Activated CD4-positive, alpha-beta T cell treated with anti-CD3 and anti-CD28 coated beads, Interleukin-2, amount 50 U/mL, for 16 hours (primary cell): ENCODE results near the gene ITM2B.
"Not testable (repeated sequence)": the region's sequence is repeated elsewhere in the genome, so short reads cannot be mapped to it uniquely, and the experiment has no call there.

ENCODE experiments used
- DNase-seq: peaks from one replicate; pipeline ENCODE4 v3.0.0-alpha.2; 2020

ITM2B gene

GRCh38 chr13:48233046-48233888 lies at the start of gene ITM2B:
TSS of gene ITM2B (plus strand) at chr13:48233206. CDS start at chr13:48233361, 155 bp downstream.
- peak; percentile 61 for DNase-seq

DNA sequence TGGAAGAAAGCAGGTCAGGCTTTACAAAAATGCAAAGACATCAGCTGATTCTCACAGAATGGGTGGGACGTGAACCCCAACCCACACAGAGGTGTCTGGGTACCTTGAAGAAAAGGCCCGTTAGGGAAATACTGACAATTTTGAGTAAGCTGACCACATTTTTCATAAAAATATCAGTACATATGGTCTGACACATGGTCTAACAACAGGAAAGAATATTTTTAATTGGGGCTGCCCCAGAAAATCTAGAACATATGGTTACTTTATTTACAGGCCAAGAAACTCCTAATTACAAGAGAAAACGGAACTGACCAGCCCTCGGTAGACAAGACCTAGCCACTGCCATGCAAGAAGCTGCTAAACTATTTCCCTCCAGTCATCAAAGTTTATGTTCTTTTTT lies 48.7 kb upstream of the ITM2B start:
- no peak for DNase-seq

DNA sequence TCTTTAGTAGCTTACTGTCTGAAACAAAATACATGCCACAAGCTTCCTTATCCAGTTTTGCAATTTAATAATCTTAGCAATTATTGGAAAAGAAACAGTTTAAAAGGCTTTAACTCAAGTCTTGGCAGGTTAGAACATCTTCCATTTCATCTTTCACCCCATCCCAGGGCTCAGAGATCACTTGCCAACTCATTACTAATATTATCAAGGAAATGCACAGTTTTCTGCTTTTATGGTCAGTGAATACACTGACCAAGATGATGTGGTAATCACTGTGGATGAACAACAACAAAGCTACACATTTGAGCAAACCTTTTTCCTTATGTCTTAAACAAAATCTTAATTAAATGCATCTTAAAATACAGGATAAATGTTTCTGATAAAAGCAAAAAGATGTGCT lies 48.0 kb upstream of the ITM2B start:
- no peak for DNase-seq

- no peak for DNase-seq
These were observed 46.3 kb upstream of the ITM2B start for GRCh38 chr13:48186722-48187121.

DNA sequence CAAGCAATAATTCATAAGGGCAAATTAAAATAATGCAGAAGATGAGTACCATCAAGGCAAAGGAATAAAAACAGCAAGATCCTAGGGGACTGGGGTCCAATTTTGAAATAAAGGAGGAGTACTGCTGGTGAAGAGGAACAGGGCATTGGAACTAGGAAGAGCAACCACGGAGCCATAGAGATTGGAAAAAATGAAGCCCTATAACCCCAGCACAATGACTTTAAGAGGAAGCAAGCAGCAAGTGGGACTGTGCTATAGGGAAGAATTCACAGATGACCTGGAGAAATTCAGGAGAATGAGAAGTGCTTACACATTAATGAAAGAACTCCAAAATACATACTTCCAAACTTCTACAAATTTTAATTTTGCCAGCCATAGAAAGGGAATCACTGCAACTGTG lies 44.9 kb upstream of the ITM2B start:
- no peak for DNase-seq

DNA sequence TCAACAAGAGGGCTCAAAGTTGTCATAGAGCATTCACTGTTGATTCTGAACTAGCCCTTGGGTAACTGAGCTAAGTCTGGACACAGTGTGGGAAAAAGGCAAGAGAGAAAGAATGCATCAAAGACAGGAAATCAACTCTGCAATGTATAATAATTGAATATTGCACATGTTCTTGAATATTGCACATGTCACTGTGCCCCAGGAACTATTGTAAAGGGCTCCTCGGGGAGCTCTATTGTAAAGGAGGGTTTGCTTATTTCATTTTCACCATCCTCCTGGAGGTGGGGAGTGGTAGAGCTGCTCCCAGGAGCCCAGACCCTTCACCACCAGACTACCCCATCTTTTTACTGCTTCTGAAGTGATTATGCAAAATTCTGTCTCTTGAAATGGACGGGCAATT lies 44.4 kb upstream of the ITM2B start:
- DNase-seq = no peak

DNA sequence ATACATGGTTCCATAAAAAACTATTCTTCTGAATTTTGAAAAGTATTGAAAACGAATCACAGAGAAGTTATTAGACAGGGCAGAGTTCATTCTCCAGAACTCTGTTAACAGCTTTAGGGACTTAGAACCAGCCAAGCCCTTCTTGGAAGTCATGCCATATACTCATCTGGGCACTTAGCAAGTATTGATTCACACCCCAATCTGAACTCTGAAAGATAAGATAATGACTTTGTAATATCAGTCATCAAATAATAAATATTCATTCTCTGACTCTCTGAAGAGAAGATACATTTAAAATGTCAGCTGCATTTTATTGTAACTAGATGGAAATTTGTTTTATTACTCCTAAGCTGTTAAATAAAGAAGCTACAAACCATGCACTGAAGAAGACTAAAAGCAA lies 43.8 kb upstream of the ITM2B start:
- no peak for DNase-seq

DNA sequence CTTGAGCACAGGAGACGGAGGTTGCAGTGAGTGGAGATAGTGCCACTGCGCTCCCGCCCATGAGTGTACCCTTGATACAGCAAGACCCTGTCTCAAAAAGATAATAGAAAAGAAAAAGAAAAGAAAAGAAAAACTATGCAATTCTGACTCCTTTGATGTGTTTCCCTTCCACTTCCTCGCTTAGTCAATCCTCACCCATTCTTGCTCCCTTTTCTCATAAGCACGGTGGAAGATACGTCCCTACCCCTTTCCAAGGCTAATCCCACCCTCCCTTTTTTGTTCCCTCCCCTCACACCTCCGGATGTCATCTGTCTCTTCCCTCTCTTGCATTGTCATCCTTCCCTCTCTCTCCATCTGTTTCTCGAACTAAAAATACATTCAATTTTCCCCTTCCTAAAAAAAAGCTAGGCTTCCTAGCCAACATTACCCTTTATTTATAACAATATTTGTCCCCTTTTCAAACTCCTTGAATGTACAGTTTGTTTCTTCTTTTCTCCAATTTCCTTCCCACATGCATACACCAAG lies 40.5 kb upstream of the ITM2B start:
- no peak for DNase-seq

DNA sequence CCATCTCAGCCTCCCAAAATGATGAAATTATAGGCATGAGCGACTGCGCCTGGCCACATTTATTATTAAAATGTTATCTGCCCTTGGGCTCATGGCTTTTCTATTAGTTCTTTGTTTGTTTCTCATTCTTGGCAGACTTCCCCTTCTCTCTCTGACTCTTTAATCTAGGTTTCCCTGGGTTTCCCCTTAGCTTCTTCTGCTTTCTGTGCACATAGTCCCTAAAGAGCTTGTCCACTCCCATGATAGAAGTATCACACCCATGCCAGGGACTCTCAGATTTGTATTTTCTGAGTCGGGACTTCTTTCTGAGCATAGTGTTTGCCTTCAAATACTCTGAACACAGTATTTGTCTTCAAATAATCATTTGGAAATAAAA lies 38.6 kb upstream of the ITM2B start:
- DNase-seq = no peak

- no peak for DNase-seq
These were observed 33.5 kb upstream of the ITM2B start for GRCh38 chr13:48199404-48199946.

DNA sequence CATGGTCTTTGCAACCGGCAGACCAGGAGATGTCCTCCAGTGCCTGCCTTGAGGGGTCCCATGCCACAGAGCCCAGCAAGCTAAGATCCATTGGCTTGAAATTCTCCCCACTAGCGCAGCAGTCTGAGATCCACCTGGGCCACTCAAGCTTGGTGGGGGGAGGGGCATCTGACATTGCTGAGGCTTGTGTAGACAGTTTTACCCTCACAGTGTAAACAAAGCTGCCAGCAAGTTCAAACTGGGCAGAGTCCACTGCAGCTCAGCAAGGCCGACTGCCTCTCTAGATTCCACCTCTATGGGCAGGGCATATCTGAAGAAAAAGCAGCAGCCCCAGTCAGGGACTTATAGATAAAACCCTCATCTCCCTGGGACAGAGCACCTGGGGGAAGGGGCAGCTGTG lies 32.0 kb upstream of the ITM2B start:
- DNase-seq = no peak

DNA sequence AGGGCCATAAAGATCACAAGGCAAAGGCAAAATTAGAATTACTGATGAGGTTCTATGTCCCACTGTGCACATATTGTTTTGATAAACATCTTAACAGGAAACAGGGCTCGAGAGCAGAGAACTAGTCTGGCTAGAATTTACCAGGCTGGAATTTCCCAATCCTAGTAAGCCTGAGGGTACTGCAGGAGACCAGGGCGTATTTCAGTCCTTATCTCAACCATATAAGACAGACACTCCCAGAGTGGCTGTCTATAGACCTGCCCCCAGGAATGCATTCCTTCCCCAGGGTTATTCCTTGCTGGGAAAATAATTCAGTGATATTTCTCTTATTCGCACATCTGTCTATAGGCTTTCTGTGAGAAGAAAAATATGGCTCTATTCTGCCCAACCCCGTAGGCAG lies 25.8 kb upstream of the ITM2B start:
- DNase-seq = not testable (repeated sequence)

DNA sequence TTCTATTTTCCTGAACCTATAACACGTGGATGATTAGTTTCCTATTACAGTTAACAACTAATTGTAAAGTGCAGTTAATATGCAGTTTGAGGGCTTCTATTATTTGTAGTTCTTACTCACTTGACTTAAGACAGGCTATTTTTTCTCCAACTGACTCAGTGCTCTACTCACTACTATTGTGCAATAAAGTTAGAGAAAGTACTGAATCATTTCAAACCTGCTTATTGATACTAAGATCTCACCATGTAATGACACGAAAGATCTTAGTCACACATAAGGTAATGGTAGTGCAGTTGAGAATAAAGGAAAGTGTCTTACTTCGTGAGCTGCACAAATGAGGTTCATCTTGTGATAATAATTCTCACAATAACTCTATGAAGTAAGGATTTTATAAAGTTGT lies 22.8 kb upstream of the ITM2B start:
- peak; percentile 86 for DNase-seq

GRCh38 chr13:48214519-48215121 lies 18.4 kb upstream of the ITM2B start:
- peak; percentile 35 for DNase-seq

DNA sequence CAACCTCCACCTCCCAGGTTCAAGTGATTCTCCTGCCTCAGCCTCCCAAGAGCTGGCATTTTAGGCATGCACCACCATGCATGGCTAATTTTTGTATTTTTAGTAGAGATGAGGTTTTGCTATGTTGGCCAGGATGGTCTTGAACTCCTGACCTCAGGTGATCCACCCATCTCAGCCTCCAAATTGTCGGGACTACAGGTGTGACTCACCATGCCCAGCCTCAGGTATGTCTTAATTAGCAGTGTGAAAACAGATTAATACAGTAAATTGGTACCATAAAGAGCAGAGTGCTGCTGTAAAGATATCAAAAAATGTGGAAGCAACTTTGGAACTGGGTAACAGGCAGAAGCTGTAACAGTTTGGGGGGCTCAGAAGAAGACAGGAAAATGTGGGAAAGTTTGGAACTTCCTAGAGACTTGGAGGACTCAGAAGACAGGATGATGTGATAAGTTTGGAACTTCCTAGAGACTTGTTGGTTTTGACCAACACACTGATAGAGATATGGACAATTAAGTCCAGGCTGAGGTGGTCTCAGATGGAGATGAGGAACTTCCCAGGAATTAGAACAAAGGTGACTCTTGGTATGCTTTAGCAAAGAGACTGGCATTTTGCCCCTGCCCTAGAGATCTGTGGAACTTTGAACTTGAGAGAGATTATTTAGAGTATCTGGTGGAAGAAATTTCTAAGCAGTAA lies 17.3 kb upstream of the ITM2B start:
- DNase-seq = not testable (repeated sequence)

DNA sequence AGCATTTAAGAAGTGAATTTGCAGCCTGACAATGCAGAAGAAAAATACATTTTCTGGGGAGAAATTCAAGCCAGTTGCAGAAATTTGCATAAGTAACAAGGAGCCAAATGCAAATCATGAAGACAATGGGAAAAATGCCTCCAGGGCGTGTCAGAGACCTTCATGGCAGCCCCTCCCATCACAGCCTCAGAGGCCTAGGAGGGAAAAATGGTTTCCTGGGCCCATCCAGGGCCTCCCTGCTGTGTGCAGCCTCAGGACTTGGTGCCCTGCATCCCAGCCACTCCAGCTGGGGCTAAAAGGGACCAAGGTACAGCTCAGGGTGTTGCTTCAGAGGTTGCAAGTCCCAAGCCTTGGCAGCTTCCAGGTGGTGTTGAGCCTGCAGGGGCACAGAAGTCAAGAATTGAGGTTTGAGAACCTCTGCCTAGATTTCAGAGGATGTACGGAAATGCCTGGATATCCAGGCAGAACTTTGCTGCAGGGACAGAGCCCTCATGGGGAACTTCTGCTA lies 16.7 kb upstream of the ITM2B start:
- no peak for DNase-seq

DNA sequence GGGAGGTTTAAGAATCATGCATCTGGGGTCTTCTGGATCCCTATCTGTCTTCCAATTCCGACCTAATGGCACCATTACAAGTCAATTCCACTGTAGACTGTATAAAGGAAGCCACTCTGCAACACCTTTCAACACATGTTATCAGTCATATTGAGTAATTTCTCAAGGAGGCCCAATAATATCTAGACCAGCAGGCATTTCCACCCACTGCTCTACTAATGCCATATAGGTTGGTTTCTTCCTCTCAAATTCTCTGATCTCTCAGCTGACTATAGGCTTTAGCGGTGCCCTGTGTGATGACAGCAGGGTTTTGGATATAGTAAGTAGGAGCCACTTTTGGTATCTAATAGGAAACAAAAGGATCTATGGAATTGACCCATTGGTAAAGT lies 12.4 kb upstream of the ITM2B start:
- peak; percentile 73 for DNase-seq

DNA sequence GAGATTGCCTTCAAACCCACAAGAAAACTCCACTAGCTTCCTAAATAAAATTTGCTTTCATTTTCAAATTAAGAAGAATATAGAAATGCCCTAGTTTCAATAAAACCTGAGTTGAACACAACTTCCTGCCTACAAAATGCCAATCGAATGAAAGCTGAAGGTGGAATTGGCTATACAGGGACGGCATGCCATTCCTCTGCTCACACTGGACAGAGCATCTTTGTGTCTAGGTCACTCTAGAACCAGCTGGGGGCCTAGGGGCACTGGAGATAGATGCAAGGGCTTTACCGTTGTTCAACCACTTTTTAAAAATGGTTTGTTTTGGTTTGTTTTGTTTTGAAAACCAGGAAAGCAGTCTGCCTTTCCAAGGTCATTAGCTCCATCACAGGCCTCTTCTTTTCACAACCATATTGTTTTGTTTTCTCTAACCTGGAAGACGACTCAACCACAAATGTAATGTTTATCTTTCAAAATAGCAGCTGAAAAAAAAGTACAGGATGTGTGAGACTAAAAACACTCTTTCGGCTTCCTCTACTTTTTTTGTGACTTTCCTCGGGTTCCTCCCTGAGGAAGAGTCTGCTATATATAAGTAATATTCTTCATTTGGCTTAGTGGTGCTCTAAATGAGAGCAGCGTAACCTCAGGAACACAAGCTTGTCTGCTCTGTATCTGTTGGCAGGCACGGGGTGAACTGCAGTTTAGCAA lies 11.9 kb upstream of the ITM2B start:
- DNase-seq = peak; percentile 41

DNA sequence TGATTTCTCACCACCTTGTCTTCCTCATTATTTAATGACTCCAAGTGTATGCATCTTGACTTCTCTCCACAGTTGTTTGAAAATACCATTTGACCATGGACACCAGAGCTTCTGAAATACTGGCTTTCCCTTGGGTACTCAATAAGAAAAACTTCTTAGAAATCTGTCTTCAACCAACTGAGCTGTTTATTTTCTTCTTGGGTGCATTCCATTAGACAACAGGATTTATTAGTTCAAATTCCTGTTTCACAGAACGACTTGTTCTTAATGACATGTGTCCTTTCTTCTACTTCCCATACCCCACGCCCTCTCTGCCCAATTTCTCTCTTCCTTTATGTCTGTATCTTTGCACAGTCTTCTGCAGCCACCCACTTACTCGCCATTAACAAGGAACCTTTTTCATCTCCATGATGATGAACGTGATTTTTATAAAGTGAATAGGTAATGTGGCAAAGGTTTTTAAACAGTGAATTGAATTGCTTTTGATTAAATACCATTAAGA lies 11.3 kb upstream of the ITM2B start:
- no peak for DNase-seq

- DNase-seq = peak; percentile 32
These were observed 10.4 kb upstream of the ITM2B start for GRCh38 chr13:48222358-48223301.

DNA sequence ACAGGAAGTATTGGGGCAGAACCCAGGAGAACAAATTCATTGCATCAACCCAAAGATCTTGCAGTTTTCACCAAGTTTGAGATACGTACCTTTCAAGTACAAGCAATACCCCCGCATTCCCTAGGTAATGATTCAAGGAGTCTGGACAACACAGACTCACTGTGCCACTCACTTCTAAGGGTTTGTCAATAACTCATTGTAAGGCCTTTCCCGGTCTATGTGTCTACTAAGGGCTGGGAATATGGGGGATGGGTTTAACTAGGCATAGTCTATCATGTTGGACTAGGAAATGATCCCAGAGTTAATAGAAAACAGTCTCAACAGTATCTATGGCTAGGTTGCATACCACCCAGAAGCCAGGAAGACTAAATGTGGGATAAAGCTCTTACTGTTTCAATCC lies 8.3 kb upstream of the ITM2B start:
- DNase-seq = no peak
